ENCODE data around the gene IL4I1. TPM values are rescaled to one million over a fixed set of nuclear protein-coding genes. Genes with fewer than 3 reads are reported as not detected.

Gene IL4I1
- polyA plus RNA-seq, 1 of the 3 experiments (the other 2 are of a cell fraction): 0.35 TPM

DNA sequence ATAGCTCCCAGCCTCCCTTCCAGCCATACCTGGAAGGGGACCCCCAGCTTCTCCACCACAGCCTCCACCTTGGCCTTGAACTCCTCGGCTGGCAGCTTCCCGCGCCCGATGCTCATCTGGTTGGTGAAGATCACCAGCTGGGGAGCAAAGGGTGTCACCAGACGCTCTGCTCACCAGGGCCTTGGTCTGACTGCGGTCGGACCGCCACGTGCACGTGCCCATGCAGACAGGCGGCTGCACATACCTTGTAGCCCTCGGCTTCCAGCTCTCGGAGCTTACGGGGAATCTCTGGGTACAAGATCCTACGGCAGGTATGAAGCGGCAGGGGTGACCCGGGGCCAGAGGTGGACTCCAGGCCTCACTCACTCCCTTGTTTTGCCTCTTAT lies 32.8 kb downstream of the IL4I1 start:
- DNase-seq: no peak
- Histone ChIP-seq H3K36me3 (replicated peaks in 1 of 2; ENCODE audit: control insufficient read depth in 1 of 2, insufficient read depth in 2 of 2, low read length in 1 of 2) (peaks cover 25 to 45% of the 10 kb centered on the region in 2 experiments), H2AFZ (ENCODE audit: low read depth) (no peak overlapping the region), H3K9ac (no peak overlapping the region), H3K79me2 (ENCODE audit: insufficient read depth) (peaks cover 42% of the 10 kb centered on the region), H3K4me1 (ENCODE audit: control insufficient read depth in 1 of 2, insufficient read depth in 2 of 2, low read depth in 1 of 2, low read length in 1 of 2) (peaks cover 26 to 31% of the 10 kb centered on the region in 2 experiments; a peak in 3 of 4 replicates), H3K9me2 (no peaks in the 10 kb centered on the region), H4K20me1 (ENCODE audit: insufficient read depth) (peaks cover 26% of the 10 kb centered on the region), H3K4me2 (no peak overlapping the region), H3K4me3 (ENCODE audit: low read depth in 2 of 2, low read length in 1 of 2) (no peak overlapping the region), H3K27me3 (ENCODE audit: insufficient read depth) (no peaks in the 10 kb centered on the region), H3K27ac (ENCODE audit: low read depth in 2 of 2, low read length in 1 of 2) (no peak overlapping the region; a peak in 1 of 4 replicates), H3F3A (replicated peaks; ENCODE audit: insufficient read depth) (peaks cover 36% of the 10 kb centered on the region), H3K9me3 (no peaks in the 10 kb centered on the region)
- TF ChIP-seq RXRA (IDR thresholded peaks at IDR 0.05; ENCODE audit: borderline replicate concordance, low read depth) (no peak), SMC3 (IDR thresholded peaks at IDR 0.05; ENCODE audit: low read depth, low read length) (no peak), NFIC (IDR thresholded peaks at IDR 0.05; ENCODE audit: borderline replicate concordance) (no peak), TCF12 (IDR thresholded peaks at IDR 0.05) (no peak), FOSL2 (IDR thresholded peaks at IDR 0.05; ENCODE audit: borderline replicate concordance, low read depth) (no peak), SIN3A (IDR thresholded peaks at IDR 0.05; ENCODE audit: borderline replicate concordance, low read depth, low read length) (no peak), JUND (IDR thresholded peaks at IDR 0.05) (no peak), ELF1 (IDR thresholded peaks at IDR 0.05) (no peak), IRF3 (IDR thresholded peaks at IDR 0.05; ENCODE audit: low read depth, low read length) (no peak), RCOR1 (IDR thresholded peaks at IDR 0.05; ENCODE audit: low read length) (no peak), MXI1 (IDR thresholded peaks at IDR 0.05; ENCODE audit: low read depth, low read length) (no peak), TEAD4 (IDR thresholded peaks at IDR 0.05; ENCODE audit: borderline replicate concordance, insufficient read depth) (no peak)
- TF ChIP-seq, protein P1, sequence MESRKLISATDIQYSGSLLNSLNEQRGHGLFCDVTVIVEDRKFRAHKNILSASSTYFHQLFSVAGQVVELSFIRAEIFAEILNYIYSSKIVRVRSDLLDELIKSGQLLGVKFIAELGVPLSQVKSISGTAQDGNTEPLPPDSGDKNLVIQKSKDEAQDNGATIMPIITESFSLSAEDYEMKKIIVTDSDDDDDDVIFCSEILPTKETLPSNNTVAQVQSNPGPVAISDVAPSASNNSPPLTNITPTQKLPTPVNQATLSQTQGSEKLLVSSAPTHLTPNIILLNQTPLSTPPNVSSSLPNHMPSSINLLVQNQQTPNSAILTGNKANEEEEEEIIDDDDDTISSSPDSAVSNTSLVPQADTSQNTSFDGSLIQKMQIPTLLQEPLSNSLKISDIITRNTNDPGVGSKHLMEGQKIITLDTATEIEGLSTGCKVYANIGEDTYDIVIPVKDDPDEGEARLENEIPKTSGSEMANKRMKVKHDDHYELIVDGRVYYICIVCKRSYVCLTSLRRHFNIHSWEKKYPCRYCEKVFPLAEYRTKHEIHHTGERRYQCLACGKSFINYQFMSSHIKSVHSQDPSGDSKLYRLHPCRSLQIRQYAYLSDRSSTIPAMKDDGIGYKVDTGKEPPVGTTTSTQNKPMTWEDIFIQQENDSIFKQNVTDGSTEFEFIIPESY (IDR thresholded peaks at IDR 0.05; ENCODE audit: borderline replicate concordance, low read depth): no peak
- TF ChIP-seq, protein P2, sequence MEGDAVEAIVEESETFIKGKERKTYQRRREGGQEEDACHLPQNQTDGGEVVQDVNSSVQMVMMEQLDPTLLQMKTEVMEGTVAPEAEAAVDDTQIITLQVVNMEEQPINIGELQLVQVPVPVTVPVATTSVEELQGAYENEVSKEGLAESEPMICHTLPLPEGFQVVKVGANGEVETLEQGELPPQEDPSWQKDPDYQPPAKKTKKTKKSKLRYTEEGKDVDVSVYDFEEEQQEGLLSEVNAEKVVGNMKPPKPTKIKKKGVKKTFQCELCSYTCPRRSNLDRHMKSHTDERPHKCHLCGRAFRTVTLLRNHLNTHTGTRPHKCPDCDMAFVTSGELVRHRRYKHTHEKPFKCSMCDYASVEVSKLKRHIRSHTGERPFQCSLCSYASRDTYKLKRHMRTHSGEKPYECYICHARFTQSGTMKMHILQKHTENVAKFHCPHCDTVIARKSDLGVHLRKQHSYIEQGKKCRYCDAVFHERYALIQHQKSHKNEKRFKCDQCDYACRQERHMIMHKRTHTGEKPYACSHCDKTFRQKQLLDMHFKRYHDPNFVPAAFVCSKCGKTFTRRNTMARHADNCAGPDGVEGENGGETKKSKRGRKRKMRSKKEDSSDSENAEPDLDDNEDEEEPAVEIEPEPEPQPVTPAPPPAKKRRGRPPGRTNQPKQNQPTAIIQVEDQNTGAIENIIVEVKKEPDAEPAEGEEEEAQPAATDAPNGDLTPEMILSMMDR (IDR thresholded peaks at IDR 0.05): no peak
- TF ChIP-seq, protein P3, sequence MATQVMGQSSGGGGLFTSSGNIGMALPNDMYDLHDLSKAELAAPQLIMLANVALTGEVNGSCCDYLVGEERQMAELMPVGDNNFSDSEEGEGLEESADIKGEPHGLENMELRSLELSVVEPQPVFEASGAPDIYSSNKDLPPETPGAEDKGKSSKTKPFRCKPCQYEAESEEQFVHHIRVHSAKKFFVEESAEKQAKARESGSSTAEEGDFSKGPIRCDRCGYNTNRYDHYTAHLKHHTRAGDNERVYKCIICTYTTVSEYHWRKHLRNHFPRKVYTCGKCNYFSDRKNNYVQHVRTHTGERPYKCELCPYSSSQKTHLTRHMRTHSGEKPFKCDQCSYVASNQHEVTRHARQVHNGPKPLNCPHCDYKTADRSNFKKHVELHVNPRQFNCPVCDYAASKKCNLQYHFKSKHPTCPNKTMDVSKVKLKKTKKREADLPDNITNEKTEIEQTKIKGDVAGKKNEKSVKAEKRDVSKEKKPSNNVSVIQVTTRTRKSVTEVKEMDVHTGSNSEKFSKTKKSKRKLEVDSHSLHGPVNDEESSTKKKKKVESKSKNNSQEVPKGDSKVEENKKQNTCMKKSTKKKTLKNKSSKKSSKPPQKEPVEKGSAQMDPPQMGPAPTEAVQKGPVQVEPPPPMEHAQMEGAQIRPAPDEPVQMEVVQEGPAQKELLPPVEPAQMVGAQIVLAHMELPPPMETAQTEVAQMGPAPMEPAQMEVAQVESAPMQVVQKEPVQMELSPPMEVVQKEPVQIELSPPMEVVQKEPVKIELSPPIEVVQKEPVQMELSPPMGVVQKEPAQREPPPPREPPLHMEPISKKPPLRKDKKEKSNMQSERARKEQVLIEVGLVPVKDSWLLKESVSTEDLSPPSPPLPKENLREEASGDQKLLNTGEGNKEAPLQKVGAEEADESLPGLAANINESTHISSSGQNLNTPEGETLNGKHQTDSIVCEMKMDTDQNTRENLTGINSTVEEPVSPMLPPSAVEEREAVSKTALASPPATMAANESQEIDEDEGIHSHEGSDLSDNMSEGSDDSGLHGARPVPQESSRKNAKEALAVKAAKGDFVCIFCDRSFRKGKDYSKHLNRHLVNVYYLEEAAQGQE (IDR thresholded peaks at IDR 0.05; ENCODE audit: low read depth, low read length): no peak
- TF ChIP-seq, protein P4, sequence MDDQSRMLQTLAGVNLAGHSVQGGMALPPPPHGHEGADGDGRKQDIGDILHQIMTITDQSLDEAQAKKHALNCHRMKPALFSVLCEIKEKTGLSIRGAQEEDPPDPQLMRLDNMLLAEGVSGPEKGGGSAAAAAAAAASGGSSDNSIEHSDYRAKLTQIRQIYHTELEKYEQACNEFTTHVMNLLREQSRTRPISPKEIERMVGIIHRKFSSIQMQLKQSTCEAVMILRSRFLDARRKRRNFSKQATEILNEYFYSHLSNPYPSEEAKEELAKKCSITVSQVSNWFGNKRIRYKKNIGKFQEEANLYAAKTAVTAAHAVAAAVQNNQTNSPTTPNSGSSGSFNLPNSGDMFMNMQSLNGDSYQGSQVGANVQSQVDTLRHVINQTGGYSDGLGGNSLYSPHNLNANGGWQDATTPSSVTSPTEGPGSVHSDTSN (IDR thresholded peaks at IDR 0.05): no peak
- WGBS (ENCODE audit: low lambda C conversion rate): 84% methylated on average over 7 of the region's 17 CpGs
- POLR2A ChIA-PET: interaction anchor here (1.7 to 2.6 kb wide), 2 partner anchors 13 to 51 kb away, joined by 7 to 25 read pairs; partner anchors contain the start of genes FUZ and PTOV1
- CTCF ChIA-PET: interaction anchor here (0.6 to 3.4 kb wide), 2 partner anchors 10 to 113 kb away, joined by 3 to 20 read pairs; no protein-coding TSS in a partner anchor
